ENCODE data around the gene RPL26.
"Not testable (repeated sequence)": the region's sequence is repeated elsewhere in the genome, so short reads cannot be mapped to it uniquely, and the experiment has no call there.

Gene RPL26

DNA sequence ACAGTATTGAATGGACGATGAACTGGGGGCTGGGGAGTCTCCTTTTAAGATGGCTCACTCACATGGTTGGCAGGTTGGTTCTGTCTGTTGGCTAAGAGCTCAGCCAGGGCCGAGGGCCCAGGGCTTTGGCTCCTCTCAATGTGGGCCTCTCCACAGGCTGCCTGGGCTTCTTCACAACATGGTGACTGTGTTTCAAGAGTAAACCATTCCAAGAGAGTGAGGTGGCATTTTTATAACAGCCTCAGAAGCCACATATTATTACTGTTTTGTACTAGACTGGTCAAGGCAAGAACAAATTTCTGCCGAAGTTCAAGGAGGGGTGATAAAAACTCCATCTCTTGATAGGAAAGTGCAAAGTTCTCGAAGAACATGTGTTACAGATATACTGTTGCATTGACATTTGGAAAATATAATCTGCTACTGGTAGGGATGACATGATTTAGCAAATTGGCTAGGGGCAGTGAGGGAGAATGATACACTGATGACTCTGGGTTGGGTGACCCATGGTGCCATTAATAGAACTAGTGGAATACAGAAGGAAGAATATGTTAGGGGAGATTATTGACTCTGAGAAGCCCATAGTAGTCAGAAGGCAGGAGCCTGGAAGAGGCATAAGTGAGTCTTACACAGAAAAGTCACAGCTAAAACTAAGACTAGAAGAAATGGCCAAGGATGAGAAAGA, 20.2 kb downstream of the RPL26 start:
- no peaks in the 10 kb centered on the region for H3K9me3 Mint-ChIP-seq (ENCODE audit: low read depth)
- no peaks in the 10 kb centered on the region for H3K27me3 Mint-ChIP-seq
- H3K4me3 Mint-ChIP-seq: no peak overlapping the region
- H3K27ac Mint-ChIP-seq: no peak overlapping the region
- H3K4me1 Mint-ChIP-seq (ENCODE audit: low read depth): peaks cover 12% of the 10 kb centered on the region
- H3K36me3 Mint-ChIP-seq: no peaks in the 10 kb centered on the region

DNA sequence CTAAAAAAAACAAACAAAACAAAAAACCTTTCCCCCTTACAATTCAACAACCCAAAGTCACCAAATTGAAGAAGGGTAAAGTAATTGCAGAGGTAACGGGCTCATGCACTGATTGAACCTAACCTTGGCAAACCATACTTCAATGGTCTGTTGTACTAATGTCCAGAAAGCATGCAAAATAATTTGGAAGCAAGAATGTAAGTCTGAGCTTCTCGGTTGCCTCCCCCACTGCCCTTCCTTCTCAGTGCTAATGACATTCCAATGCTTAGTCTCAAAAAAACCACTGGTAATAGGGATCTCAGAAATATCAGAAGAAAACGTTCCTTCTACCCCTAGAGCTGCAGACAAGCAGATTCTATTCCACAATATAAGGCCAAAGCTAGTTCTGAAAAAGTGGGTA, 22.2 kb downstream of the RPL26 start:
- Mint-ChIP-seq H3K27me3 (no peaks in the 10 kb centered on the region), H3K9me3 (ENCODE audit: low read depth) (no peaks in the 10 kb centered on the region), H3K4me3 (no peak overlapping the region), H3K27ac (no peak overlapping the region), H3K36me3 (no peaks in the 10 kb centered on the region), H3K4me1 (ENCODE audit: low read depth) (peaks cover 12% of the 10 kb centered on the region)

DNA sequence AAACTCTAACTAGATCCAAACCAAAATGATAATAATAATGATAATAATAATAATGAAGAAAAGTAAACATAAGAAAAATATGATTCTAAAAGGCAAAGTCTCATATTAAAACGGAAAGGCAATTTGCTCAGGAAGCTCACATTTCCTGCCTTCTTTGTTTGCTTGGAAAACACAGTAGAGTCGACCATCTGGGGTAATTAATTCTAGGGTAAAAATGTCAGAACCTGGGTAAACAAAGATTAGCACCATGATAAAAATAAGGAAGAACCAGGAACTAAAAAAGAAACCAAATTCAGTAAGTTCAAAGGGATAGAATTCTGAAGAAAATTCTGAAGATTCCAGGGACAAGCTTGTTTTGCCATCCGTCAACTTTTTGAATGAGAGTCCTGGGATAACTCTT, 22.7 kb downstream of the RPL26 start:
- no peak overlapping the region for H3K4me3 Mint-ChIP-seq
- no peaks in the 10 kb centered on the region for H3K9me3 Mint-ChIP-seq (ENCODE audit: low read depth)
- no peak overlapping the region for H3K27ac Mint-ChIP-seq
- H3K36me3 Mint-ChIP-seq: no peaks in the 10 kb centered on the region
- H3K27me3 Mint-ChIP-seq: no peaks in the 10 kb centered on the region
- H3K4me1 Mint-ChIP-seq (ENCODE audit: low read depth): peaks cover 12% of the 10 kb centered on the region

DNA sequence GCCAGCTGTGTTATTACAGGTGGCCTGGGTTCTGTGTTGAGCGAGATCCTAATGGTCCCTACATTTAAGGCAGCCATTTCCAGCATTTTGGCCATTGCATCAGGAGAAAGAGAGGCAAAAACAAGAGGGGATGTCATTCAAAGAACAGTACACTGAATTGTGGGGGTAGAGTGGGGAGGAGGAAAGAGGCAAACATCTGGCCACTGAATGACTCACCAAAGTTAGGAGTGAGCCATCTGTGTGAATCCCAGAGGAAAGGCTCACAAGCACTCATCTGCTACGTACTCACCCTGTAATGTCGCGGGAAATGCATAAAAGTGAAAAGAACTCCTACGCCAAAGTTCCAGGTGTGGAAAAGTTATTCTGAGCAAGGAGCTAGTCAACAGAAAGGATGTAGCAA, 23.2 kb downstream of the RPL26 start:
- Mint-ChIP-seq H3K4me3 (no peak overlapping the region), H3K4me1 (ENCODE audit: low read depth) (peaks cover 12% of the 10 kb centered on the region), H3K9me3 (ENCODE audit: low read depth) (no peaks in the 10 kb centered on the region), H3K27me3 (no peaks in the 10 kb centered on the region), H3K36me3 (no peaks in the 10 kb centered on the region), H3K27ac (no peak overlapping the region)

DNA sequence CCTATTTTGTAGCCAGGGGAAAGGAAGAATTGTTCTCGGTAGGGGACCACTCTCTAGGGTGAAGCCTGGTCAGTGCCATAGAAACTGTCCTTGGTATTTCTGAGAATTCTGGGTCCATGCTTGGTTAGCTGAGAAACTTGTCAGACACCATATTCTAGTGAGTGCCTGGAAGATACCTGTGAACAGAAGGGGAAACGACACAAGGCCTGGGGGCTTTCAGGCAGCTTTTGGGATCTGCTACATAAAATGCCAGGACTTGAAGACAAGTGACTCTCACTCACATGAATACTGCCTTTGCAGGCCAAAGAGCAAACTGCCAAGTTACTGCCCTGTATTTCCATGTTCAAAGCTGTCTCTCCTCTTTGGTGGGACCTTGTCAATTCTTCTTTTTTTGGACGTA, 25.1 kb downstream of the RPL26 start:
- Mint-ChIP-seq H3K4me3 (no peak overlapping the region), H3K36me3 (no peaks in the 10 kb centered on the region), H3K27ac (no peak overlapping the region), H3K4me1 (ENCODE audit: low read depth) (peaks cover 12% of the 10 kb centered on the region), H3K9me3 (ENCODE audit: low read depth) (no peaks in the 10 kb centered on the region), H3K27me3 (no peaks in the 10 kb centered on the region)

DNA sequence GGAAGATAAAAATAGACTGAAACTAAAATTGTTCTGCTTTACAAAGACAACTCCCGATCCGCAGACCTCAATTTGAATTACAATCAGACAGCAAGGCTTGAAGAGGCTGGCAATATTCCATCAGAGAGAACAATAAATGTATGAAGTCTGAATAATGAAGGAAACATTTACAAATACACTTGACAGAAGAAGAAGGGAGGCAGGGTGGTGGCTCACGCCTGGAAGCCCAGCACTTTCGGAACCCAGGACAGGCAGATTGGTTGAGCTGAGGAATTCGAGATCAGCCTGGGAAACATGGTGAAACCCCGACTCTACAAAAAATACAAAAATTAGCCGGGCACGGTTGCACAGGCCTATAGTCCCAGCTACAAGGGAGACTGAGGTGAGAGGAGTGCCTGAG, 28.8 kb downstream of the RPL26 start:
- Mint-ChIP-seq H3K4me3 (no peak overlapping the region), H3K27ac (no peak overlapping the region), H3K36me3 (no peaks in the 10 kb centered on the region), H3K9me3 (ENCODE audit: low read depth) (no peaks in the 10 kb centered on the region), H3K27me3 (peaks cover 2% of the 10 kb centered on the region), H3K4me1 (ENCODE audit: low read depth) (no peaks in the 10 kb centered on the region)

DNA sequence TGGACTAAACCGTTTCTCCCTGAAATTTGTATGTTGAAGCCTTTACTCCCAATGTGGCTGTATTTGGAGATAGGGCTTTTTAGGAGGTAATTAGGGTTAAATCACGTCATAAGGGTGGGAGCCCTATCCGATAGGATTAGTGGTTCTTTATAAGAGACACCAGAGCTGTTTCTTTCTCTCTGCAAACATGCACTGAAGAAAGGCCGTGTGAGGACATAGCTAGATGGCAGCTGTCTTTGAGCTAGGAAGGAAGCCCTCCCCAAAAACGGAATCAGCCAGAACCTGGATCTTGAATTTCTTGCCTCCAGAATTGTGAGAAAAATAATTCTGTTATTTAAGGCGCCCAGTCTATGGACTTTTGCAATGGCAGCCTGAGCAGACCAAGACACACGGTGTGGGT, 29.3 kb downstream of the RPL26 start:
- Mint-ChIP-seq H3K4me1 (ENCODE audit: low read depth) (no peaks in the 10 kb centered on the region), H3K36me3 (no peaks in the 10 kb centered on the region), H3K27ac (no peak overlapping the region), H3K9me3 (ENCODE audit: low read depth) (no peaks in the 10 kb centered on the region), H3K4me3 (no peak overlapping the region), H3K27me3 (peaks cover 2% of the 10 kb centered on the region)

DNA sequence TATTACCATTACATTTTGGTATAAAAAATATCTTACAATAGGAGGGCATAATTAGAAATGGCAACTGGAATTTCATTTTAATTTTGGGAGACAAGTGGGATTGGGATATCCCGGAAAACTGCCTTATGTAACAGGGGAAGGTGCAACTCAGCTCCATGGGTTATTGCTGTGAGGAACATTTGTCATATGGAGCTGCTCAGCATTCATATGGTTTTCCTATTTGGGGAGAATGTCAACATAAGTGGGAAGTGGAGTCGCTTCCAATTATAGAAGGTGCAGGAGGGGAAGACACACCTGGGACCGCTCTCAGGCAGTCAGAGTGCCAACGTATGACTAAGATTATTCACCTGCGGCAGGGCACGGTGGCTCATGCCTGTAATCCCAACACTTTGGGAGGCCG, 32.7 kb downstream of the RPL26 start:
- H3K9me3 Mint-ChIP-seq (ENCODE audit: low read depth): no peaks in the 10 kb centered on the region
- no peaks in the 10 kb centered on the region for H3K36me3 Mint-ChIP-seq
- no peak overlapping the region for H3K4me3 Mint-ChIP-seq
- no peaks in the 10 kb centered on the region for H3K4me1 Mint-ChIP-seq (ENCODE audit: low read depth)
- H3K27me3 Mint-ChIP-seq: peaks cover 4% of the 10 kb centered on the region
- H3K27ac Mint-ChIP-seq: no peak overlapping the region

DNA sequence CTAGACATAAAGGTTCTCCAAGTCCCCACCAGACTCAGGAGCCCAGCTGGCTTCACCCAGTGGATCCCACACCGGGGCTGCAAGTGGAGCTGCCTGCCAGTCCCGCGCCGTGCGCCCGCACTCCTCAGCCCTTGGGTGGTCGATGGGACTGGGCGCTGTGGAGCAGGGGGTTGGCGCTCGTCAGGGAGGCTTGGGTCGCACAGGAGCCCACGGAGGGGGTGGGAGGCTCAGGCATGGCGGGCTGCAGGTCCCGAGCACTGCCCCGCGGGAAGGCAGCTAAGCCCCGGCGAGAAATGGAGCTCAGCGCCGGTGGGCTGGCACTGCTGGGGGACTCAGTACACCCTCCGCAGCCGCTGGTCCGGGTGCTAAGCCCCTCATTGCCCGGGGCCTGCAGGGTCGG, 36.0 kb downstream of the RPL26 start:
- H3K27me3 Mint-ChIP-seq; H3K27ac Mint-ChIP-seq; H3K4me1 Mint-ChIP-seq (ENCODE audit: low read depth); H3K4me3 Mint-ChIP-seq; H3K9me3 Mint-ChIP-seq (ENCODE audit: low read depth); H3K36me3 Mint-ChIP-seq: not testable (repeated sequence)

DNA sequence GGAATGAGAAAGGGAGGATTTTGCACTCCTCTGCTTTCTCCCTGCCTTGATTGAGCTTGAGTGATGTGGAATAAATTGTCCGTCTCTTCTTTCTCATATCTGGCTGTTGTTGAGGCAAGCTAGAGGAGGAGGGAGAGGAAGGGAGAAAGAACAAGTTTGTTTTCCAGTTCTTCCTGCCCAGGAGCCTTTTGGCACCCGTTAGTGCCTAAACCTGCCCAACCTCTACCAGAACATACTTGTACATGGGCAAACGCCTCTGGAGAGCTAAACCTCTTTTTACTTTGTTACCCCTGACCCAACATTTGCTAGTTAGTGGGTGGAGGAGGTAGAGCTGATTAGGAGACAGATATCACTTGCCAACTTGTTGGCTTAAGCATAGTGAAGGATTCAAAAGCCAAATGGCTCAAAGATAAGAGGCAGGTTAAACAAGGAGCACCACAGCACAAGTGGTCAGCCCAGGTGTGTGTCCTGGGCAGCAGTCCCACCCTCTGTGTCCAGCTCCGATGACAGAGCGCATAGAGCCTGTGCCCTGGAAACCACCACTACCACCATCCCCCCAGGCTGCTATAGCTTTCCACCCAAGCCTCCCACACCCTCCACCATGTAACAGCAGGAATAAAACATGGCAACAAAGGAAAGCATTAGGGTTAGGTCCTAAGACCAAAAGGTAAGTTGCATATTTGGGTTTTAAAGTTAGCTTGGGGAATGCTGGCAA, 36.9 kb downstream of the RPL26 start:
- Mint-ChIP-seq H3K4me1 (ENCODE audit: low read depth) (no peaks in the 10 kb centered on the region), H3K27me3 (peaks cover 4% of the 10 kb centered on the region), H3K36me3 (no peaks in the 10 kb centered on the region), H3K27ac (no peak overlapping the region), H3K9me3 (ENCODE audit: low read depth) (no peaks in the 10 kb centered on the region), H3K4me3 (no peak overlapping the region)

DNA sequence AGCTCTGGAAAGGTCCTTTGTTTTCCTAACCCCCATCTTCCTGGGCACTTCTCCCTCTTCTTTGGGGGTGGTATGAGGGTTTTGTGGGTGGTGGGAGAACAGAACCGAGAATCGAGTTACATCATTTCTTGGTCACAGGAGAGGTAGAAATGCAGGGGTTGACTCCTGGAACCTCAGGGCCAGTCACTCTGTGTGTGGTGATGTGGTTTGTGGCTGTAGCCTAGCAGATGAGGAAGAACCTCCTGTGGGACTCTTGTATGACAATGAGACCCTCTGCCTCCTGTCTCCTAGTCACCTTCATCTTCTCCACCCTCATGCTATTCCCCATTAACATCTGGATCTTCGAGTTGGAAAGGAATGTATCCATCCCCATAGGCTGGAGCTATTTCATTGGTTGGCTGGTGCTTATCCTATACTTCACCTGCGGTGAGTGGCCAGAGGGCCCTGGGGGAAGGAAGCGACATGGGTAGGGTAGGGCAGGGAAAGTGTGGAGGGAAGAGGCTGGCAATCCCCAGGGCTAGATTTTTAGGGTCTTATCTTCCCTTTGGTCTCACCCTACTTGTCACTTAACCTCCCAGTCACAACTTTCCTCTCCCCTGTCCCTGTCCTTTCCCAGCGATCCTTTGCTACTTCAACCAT, 37.8 kb downstream of the RPL26 start:
- Mint-ChIP-seq H3K9me3 (ENCODE audit: low read depth) (no peaks in the 10 kb centered on the region), H3K4me1 (ENCODE audit: low read depth) (no peaks in the 10 kb centered on the region), H3K36me3 (no peaks in the 10 kb centered on the region), H3K27me3 (peaks cover 4% of the 10 kb centered on the region), H3K4me3 (no peak overlapping the region), H3K27ac (no peak overlapping the region)

DNA sequence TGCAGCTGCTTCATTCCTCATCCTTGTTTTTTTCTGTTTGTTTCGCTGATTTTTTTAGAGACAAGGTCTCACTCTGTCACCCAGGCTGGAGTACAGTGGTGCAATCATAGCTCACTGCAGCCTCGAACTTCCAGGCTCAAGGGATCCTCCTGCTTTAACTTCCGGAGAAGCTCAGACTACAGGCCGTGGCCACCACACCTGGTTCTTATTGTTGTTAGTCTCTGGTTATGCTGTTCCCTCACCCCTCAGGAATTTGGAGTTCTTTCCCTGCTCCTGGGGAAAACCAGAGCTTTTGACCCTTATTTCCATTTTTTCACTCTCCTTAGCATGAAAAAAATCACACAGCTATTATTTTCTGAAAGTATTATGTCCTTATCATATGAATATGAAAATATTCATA, 41.5 kb downstream of the RPL26 start:
- H3K36me3 Mint-ChIP-seq: no peaks in the 10 kb centered on the region
- H3K4me3 Mint-ChIP-seq: no peak overlapping the region
- H3K27me3 Mint-ChIP-seq: no peaks in the 10 kb centered on the region

DNA sequence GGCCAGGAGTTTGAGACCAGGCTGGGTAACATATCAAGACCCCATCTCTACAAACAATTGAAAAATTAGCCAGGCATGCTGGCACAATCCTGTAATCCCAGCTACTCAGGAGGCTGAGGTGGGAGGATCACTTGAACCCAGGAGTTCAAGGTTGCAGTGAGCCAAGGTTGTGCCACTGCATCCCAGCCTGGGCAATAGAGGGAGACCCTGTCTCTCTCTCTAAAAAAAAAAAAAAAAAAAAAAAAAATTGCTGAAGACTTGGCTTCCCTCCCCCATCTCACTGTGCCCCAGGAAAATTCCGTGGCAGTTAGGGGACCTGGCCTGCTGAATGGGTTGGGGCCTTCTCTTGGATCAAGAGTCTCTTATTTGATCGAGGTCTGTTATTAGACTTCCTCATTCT, 43.5 kb downstream of the RPL26 start, which contains the start of gene ODF4:
ODF4 (plus strand) TSS at position 301 of the 400 bp plus-strand sequence. CDS start 212 bp downstream, outside the sequence.
- Mint-ChIP-seq H3K27ac (no peak within 1 kb of the TSS), H3K9me3 (ENCODE audit: low read depth) (no peaks in the 10 kb centered on the region), H3K27me3 (peaks cover 2% of the 10 kb centered on the region), H3K4me1 (ENCODE audit: low read depth) (peaks cover 5% of the 10 kb centered on the region), H3K4me3 (no peak within 1 kb of the TSS), H3K36me3 (no peaks in the 10 kb centered on the region)

More for the DNA sequence above, 41.5 kb downstream of the RPL26 start:
- Mint-ChIP-seq H3K27ac (no peak overlapping the region), H3K4me1 (ENCODE audit: low read depth) (peaks cover 5% of the 10 kb centered on the region), H3K9me3 (ENCODE audit: low read depth) (no peaks in the 10 kb centered on the region)

DNA sequence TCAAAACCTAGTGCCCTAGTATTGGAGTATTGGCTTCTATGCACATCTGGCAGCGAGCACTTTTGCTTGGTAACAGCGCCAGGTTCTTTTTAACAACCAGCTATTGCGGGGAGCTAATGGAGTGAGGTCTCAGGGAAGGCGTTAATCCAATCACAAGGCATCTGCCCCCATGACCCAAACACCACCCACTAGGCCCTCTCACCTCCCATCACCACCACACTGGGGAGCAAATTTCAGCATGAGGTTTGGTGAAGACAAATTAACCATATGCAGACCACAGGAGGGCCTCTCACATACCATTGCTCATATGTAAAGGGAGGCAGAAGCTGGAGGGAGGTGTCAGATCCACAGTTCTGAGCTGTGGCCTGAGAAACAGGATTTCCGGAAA, 44.2 kb downstream of the RPL26 start:
- peaks cover 5% of the 10 kb centered on the region for H3K4me1 Mint-ChIP-seq (ENCODE audit: low read depth)
- no peaks in the 10 kb centered on the region for H3K36me3 Mint-ChIP-seq
- peaks cover 2% of the 10 kb centered on the region for H3K27me3 Mint-ChIP-seq
- H3K9me3 Mint-ChIP-seq (ENCODE audit: low read depth): no peaks in the 10 kb centered on the region
- H3K4me3 Mint-ChIP-seq: no peak overlapping the region
- no peak overlapping the region for H3K27ac Mint-ChIP-seq

Data from activated naive CD8-positive, alpha-beta T cell (primary cell).